GM12873 (cell line): ENCODE results near the gene RABL6.

Experiments used
- TF ChIP-seq, protein P1 (sequence below): IDR thresholded peaks from 2 replicates; pipeline ENCODE4 v1.5.1; 2012; ENCODE audit warnings: low read depth, mild to moderate bottlenecking, moderate library complexity, low read length, control low read depth; ENCODE audit not compliant: insufficient read depth; ENCODE audit errors: missing control alignments

RABL6 gene

DNA sequence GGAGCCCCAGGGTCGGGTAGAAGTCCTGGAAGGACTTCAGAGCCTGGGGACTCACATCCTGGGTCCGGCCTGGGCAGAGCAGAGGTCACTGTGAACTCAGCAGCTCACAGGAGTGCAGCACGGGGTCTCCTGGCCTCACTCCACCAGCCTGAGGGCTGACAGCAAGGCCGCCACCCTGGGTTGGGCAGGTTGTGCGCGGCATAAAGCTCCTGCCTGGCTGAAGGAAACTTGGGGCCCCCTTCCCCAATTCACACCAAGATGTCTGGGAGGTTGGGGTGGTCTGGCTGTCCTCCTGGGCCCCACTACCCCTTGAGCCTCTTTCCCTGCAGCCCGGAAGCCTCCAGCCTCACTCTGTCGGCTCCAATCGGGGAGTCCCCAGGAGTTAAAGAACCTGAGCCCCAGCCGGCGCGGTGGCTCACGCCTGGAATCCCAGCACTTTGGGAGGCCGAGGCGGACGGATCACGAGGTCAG lies 45.5 kb upstream of the RABL6 start:
- TF ChIP-seq, protein P1, sequence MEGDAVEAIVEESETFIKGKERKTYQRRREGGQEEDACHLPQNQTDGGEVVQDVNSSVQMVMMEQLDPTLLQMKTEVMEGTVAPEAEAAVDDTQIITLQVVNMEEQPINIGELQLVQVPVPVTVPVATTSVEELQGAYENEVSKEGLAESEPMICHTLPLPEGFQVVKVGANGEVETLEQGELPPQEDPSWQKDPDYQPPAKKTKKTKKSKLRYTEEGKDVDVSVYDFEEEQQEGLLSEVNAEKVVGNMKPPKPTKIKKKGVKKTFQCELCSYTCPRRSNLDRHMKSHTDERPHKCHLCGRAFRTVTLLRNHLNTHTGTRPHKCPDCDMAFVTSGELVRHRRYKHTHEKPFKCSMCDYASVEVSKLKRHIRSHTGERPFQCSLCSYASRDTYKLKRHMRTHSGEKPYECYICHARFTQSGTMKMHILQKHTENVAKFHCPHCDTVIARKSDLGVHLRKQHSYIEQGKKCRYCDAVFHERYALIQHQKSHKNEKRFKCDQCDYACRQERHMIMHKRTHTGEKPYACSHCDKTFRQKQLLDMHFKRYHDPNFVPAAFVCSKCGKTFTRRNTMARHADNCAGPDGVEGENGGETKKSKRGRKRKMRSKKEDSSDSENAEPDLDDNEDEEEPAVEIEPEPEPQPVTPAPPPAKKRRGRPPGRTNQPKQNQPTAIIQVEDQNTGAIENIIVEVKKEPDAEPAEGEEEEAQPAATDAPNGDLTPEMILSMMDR: no peak

DNA sequence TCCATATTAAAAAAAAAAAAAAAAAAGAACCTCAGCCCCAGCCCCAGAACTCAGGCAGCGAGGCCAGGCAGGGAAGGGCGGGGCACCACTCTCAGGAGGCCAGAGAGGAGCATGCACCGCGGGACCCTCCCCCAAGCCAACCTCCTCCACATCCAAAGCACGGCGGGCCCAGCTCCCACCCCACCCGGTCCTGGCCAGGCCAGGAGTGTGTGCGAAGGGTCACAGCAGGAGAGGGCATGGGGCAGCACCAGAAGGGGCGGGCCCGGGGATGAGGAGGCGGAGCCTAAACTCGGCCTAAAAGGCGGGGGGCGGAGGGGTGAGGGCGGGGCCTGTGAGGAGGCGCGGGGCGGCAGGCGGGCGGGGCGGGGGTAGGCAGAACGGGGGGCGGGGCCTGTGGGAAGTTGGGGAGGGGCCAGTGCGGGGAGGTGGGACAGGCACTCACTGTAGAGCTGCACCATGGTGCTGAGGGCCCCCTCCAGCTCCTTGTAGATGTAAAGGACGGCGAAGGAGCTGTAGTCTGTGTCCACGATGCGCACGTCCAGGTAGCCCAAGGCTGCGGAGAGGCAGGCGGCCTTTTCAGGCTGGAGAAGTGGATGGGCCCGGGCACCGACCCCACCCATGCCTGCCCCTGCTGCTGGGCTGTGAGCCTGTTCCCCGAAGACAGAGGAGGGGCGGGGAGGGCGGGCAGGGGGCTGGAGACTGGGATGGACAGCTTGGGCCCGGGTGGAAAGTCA lies 44.7 kb upstream of the RABL6 start:
- TF ChIP-seq, protein P1: no peak

DNA sequence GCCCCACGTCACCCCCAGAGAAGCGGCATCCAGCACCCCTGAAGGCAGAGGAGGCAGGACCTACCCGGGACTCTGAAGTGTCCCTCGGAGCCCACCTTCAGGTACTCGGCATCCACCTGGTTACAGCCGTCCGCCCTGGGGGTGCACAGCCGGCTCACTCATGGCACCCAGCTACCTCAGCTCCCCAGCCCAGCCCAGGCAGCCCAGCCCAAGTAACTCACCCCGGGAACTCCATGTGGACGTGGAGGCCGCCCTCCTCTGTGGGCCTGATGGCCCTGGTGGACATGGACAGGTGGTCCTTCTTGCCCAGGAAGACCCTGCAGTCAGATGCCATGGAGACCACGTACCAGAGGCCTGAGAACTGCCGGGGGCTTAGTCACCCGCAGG lies 44.1 kb upstream of the RABL6 start:
- TF ChIP-seq, protein P1: no peak

DNA sequence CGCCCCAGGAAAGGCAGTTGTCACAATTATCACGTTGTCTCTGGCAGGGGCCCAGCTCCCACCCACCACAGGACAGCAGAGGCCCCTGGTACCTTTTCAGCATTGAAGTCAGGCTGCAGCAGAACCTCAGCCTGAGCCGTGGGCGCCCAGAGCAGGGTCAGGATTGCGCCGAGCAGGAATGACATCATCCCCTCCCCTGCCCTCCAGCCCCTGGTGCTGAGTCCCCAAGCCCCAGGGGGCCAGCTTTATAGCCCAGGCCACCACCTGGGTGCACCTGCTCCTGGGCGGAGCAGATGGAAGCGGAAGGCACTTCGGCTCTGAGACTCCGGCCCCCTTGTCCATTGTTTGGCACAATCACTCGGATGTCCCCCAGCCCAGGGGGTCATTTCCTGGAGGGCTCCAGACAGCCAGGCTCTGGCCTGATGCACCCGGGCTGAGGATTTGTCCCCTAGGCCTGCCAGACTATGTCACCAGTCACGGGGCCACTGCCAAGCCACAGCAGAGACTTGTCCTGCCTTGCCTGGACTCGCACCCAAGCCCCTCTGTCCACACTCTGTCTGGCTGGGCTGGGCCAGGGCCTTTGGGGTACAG lies 43.4 kb upstream of the RABL6 start, which contains the start of gene LCN15:
Gene LCN15, minus strand, starts transcription at position 218 of the 591 bp plus-strand sequence. Its CDS starts 30 bp downstream, at position 188.
- TF ChIP-seq, protein P1: no peak

DNA sequence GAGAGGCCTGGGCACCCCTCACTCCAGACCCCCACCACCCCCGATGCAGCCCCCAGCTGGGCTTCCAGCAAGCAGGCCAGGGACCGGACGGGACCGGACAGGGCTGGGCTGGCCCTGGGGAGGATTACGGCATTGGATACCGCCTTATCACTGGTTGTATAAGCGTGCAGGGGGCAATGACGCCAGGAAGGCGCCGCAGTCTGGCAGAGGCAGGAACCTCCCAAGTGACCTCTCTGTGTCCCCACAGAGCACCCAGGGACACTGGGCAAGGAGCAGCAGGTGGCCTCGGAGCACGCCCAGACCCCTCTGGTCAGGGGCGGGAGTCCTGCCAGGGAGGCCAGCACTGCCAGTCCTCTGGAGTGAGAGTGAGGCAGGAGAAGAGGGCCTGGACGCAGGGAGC lies 42.7 kb upstream of the RABL6 start:
- TF ChIP-seq, protein P1: no peak

DNA sequence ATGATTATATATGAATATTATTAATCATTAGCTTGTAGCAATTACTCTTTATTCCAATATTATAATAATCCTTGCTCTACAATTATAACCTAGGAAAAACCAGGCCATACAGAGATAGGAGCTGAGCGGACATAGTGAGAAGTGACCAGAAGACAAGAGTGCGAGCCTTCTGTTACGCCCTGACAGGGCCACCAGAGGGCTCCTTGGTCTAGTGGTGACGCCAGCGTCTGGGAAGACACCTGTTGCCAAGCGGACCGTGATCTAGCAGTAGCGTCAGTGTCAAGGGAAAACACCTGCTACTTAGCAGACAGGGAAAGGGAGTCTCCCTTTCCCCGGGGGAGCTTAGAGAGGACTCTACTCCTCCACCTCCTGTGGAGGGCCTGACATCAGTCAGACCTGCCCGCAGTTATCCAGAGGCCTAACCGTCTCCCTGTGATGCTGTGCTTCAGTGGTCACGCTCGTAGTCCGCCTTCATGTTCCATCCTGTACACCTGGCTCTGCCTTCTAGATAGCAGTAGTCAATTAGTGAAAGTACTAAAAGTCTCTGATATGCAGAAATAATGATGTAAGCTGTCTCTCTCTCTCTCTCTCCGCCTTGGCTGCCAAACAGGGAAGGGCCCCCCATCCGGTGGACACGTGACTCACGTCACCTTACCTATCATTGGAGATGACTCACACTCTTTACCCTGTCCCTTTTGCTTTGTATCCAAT lies 41.2 kb upstream of the RABL6 start:
- TF ChIP-seq, protein P1: peak; percentile 33

DNA sequence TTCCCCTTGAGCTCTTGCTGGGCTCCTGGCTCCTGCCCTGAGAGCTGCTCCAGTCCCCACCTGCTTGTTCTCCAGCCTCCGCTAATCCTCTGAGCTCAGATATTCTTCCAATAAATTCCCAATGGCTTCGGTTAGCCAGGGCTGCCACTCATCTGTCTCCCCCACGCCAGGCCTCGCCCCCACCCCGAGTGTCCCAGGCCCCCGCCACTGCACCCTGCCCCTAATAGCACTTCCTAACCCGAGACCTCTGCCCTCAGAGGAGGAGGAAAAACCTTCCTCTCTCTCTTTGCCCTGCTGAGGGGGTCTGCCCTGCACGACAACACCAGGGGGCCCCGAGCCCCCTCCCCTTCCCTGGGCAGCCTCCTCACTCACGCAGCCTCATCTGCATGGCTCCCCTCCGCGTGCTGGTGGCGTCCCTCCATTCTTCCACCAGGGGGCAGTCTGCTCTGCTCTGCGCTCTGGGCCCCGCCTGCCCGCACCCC lies 38.0 kb upstream of the RABL6 start:
- TF ChIP-seq, protein P1: peak; percentile 68
